SJCRH30 (cell line): Measurements from ENCODE around the gene UACA. TPM values are rescaled to one million over a fixed set of nuclear protein-coding genes. Genes with fewer than 3 reads are reported as not detected.
A peak's percentile ranks its signal among the peaks of the same experiment; 100 is the strongest.

Source experiments
- DNase-seq, 2 experiments: peaks; one replicate each; pipeline ENCODE4 v3.0.0-alpha.2; 2015 to 2020
- H3K27ac ChIP-seq: fragments of 250-450 bp; sonication (Bioruptor Pico); 2 replicates; pipeline ENCODE4 v1.5.1; 2020; ENCODE audit warnings: mild to moderate bottlenecking, moderate library complexity
- H3K27me3 ChIP-seq: fragments of 250-450 bp; sonication (Bioruptor Pico); 2 replicates; pipeline ENCODE4 v1.5.1; 2020; ENCODE audit warnings: mild to moderate bottlenecking, moderate library complexity
- H3K36me3 ChIP-seq: fragments of 250-450 bp; sonication (Bioruptor Pico); 2 replicates; pipeline ENCODE4 v1.5.1; 2020; ENCODE audit warnings: mild to moderate bottlenecking, moderate library complexity
- H3K4me1 ChIP-seq: fragments of 250-450 bp; sonication (Bioruptor Pico); 2 replicates; pipeline ENCODE4 v1.5.1; 2020; ENCODE audit warnings: mild to moderate bottlenecking, moderate library complexity
- H3K4me3 ChIP-seq: fragments of 250-450 bp; sonication (Bioruptor Pico); 2 replicates; pipeline ENCODE4 v1.5.1; 2020; ENCODE audit warnings: mild to moderate bottlenecking, moderate library complexity
- H3K9me3 ChIP-seq: fragments of 250-450 bp; sonication (Bioruptor Pico); replicated peaks from 2 replicates; pipeline ENCODE4 v1.5.1; 2020; ENCODE audit warnings: mild to moderate bottlenecking, moderate library complexity
- total RNA-seq: library from RNA; depleted of rRNA; stranded (reverse); fragments of >200 nt; shearing (Covaris generic); gene quantifications from 2 replicates; pipeline ENCODE4 v1.2.3, GENCODE V29; 2014; rRNA removed

Gene UACA
- total RNA-seq, 1 experiment from 2014 or later: 47.1 TPM

DNA sequence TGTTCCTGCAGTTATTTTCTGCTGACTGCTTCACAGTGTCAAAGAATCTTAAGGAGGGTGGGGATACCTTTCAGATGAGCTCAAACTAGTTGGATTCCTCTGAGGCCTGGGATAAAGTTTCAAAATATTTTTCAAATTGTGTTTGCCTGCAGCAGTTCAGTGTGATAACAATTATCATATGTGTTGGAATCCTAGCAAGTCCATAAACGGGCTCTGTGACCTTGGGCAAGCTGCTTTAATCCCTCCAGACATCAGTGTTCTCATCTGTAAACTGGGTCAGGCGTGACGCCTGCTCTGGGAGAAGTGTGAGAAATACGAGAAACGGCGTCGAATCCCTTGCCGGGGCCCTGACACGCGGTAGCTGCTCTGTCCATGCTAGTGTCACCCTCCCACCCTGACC is 153.5 kb downstream of the UACA start:
- no peaks in the 10 kb centered on the region for H3K27me3 ChIP-seq

DNA sequence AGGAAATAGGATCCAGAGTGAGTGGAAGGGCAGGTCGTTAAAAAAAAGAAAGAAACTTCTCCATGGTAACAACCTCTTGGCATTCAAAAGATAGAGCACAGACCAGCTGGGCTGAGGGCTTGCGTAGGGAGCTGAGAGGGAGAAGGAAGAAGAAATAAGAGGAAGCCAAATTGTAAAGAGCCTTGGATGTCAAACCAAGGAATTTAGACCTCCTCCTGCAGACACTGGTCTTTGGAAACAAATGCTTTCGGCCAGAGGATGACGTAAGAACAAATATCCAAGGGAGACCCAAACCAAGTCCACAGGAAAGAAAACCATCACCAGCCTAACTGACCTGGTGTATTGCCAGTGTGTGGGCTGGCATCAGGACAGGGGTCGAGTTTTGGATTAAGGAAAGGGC is 155.2 kb downstream of the UACA start:
- no peak overlapping the region for H3K4me3 ChIP-seq
- no peak overlapping the region for H3K27ac ChIP-seq
- no peaks in the 10 kb centered on the region for H3K27me3 ChIP-seq
- H3K4me1 ChIP-seq: peaks cover 5% of the 10 kb centered on the region; the same call in 1 of the 2 replicates
- peaks cover 4% of the 10 kb centered on the region; the same call in 1 of the 2 replicates for H3K9me3 ChIP-seq
- no peaks in the 10 kb centered on the region for H3K36me3 ChIP-seq
- DNase-seq: no peak

More for the DNA sequence above, 153.5 kb downstream of the UACA start:
- Histone ChIP-seq H3K4me1 (peaks cover 5% of the 10 kb centered on the region; the same call in 1 of the 2 replicates), H3K36me3 (no peaks in the 10 kb centered on the region), H3K9me3 (peaks cover 4% of the 10 kb centered on the region; the same call in 1 of the 2 replicates), H3K4me3 (no peak overlapping the region), H3K27ac (no peak overlapping the region)
- no peak for DNase-seq

DNA sequence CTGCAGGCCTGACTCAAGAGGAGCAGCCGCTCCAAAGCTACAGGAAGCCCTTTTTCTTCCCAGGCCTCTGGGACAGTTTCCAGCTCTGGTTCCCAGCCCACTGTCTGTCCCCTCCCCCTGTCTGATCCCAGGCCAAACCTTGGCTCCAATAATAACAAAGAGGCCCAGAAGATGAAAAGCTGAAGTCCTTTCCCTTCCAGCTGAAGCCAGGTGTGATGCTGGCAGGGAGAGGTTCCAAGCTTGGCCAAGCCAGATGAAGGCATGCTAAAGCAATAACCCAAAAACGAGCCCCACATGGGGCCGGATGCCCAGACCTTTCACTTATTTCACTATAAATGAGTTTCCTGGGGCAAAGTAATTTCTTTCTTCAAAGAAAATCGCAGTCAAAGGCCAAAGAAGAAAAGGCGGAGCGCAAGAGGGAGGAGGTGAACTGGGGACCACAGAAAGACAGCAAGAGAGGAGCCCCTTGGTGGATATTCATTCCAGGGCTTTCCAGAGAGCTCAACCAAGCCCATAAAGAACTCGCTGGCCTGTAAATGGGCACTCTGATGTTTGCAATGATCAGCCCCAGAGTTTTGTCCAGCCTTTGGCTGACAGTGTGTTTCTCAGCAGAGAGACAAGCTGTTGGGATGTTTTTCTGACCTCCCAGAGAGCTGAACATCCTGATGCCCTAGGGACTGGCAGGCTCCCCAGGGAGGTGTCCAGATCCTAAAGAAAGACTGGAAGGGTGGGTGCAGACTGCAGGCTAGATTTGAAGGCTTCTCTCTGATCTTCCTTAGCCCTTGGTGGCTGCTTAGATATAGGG is 157.6 kb downstream of the UACA start:
- no peak overlapping the region for H3K27ac ChIP-seq
- peak; percentile 62 to 77 for DNase-seq
- no peak overlapping the region for H3K4me3 ChIP-seq
- H3K9me3 ChIP-seq: no peaks in the 10 kb centered on the region
- H3K4me1 ChIP-seq: peaks cover 5% of the 10 kb centered on the region; the same call in 1 of the 2 replicates
- no peaks in the 10 kb centered on the region for H3K27me3 ChIP-seq
- no peaks in the 10 kb centered on the region for H3K36me3 ChIP-seq

DNA sequence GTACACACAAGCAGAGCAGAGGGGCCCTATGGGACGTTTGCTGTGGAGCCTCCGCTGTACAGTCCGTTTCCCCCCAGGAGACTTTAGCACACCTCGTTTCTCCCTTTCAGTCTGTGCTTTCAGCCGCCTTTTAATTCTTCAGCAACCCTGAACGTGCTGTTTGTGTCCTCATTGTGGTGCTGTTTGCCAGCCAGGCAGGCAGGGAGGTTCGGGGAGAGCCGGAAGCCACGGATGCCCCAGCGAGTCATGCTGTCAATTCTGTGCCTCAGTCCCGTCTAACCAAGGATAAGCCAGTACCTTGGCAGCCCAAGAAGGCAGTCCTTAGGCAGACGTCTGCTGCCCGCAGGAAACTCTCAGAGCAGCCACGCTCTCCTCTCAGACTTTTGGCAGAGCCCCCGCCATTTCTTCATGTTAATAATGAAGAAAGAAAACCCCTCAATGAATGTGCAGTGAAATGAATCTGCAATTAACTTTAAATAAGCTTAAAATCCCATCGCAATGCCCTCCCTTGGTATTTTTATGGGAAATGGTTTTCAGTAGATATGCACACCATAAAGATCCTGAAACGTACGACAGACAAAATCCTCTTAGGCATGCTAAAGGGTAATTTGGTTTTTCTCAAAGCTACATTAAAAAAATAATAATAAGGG is 158.6 kb downstream of the UACA start:
- DNase-seq: peak; percentile 36 to 44
- no peaks in the 10 kb centered on the region for H3K36me3 ChIP-seq
- no peaks in the 10 kb centered on the region for H3K27me3 ChIP-seq
- H3K4me3 ChIP-seq: peak overlapping the region; percentile 0; the same call in 1 of the 2 replicates
- peaks cover 5% of the 10 kb centered on the region; the same call in 1 of the 2 replicates for H3K4me1 ChIP-seq
- no peak overlapping the region for H3K27ac ChIP-seq
- peaks cover 6% of the 10 kb centered on the region; the same call in 1 of the 2 replicates for H3K9me3 ChIP-seq

Other genes starting within 250 kb of the UACA start
- gene LARP6, start 90.6 kb upstream of the UACA start, total RNA-seq: 54.8 and 61.2 TPM in 2 replicates
- gene THAP10, start 128.9 kb upstream of the UACA start, total RNA-seq: 5.5 and 6.8 TPM in 2 replicates
- gene LRRC49, start 129.3 kb upstream of the UACA start, total RNA-seq: 12.6 and 21.1 TPM in 2 replicates